Measurements from ENCODE around the gene CD2AP.

Gene CD2AP

DNA sequence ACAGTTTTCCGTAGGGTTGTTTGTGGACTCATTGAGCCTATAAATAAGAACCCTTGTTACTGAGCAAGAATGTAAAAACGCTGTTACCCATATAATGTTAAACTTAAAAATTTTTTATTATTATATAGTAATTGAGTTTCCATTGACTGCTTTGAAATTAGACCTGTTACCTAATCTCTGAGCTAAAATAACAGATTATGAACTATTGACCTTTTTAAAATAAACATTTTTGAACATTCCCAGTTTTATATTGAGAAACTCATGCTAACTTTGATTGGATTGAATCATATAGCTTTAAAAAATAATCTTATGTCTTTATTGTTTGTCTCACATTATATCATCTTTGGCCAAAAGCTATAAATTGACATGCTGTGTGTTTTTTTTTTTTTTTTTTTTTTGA lies 95.5 kb downstream of the CD2AP start:
- no peak overlapping the region for H3K27ac ChIP-seq
- no peaks in the 10 kb centered on the region for H3K27me3 ChIP-seq
- no peak overlapping the region for H3K4me3 ChIP-seq
- no peak for DNase-seq
- intact Hi-C loops (cut with DNase I; ENCODE audit: low total_unique reads), result no loop called here
- no peaks in the 10 kb centered on the region for H3K9me3 ChIP-seq
- peaks cover 0 to 6% (median under 1%) of the 10 kb centered on the region in 3 donors for H3K36me3 ChIP-seq
- peaks cover 0 to 5% (median 0%) of the 10 kb centered on the region in 4 donors for H3K4me1 ChIP-seq
- TF ChIP-seq, protein P1, sequence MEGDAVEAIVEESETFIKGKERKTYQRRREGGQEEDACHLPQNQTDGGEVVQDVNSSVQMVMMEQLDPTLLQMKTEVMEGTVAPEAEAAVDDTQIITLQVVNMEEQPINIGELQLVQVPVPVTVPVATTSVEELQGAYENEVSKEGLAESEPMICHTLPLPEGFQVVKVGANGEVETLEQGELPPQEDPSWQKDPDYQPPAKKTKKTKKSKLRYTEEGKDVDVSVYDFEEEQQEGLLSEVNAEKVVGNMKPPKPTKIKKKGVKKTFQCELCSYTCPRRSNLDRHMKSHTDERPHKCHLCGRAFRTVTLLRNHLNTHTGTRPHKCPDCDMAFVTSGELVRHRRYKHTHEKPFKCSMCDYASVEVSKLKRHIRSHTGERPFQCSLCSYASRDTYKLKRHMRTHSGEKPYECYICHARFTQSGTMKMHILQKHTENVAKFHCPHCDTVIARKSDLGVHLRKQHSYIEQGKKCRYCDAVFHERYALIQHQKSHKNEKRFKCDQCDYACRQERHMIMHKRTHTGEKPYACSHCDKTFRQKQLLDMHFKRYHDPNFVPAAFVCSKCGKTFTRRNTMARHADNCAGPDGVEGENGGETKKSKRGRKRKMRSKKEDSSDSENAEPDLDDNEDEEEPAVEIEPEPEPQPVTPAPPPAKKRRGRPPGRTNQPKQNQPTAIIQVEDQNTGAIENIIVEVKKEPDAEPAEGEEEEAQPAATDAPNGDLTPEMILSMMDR (IDR thresholded peaks at IDR 0.05), result no peak

DNA sequence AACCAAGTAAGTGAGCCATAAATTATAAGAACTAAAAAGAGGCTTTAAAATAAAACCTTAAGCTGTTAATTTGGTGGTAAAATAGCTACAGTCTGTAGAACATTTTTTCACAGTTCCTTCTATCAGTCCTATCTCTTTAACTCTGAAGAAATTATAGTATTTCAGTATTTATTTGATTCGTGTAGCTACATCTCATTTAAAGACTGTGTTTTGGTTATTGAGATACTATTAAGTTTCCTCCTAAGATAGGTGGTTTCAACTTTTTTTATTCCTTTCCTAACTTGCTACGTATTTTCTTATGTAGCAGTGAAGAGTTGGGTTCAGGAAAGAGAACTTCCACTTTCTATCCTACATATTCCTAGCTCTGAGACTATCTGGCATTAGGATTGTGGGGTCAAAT lies 97.2 kb downstream of the CD2AP start:
- H3K9me3 ChIP-seq, result no peaks in the 10 kb centered on the region
- H3K27me3 ChIP-seq, result no peaks in the 10 kb centered on the region
- H3K36me3 ChIP-seq, result peaks cover 13 to 16% (median 13%) of the 10 kb centered on the region in 3 donors
- peaks cover 0 to 5% (median 0%) of the 10 kb centered on the region in 4 donors for H3K4me1 ChIP-seq
- no peak overlapping the region for H3K27ac ChIP-seq
- H3K4me3 ChIP-seq, result no peak overlapping the region
- DNase-seq, result no peak
- TF ChIP-seq, protein P1 (IDR thresholded peaks at IDR 0.05), result no peak
- intact Hi-C loops (cut with DNase I; ENCODE audit: low total_unique reads), result no loop called here

DNA sequence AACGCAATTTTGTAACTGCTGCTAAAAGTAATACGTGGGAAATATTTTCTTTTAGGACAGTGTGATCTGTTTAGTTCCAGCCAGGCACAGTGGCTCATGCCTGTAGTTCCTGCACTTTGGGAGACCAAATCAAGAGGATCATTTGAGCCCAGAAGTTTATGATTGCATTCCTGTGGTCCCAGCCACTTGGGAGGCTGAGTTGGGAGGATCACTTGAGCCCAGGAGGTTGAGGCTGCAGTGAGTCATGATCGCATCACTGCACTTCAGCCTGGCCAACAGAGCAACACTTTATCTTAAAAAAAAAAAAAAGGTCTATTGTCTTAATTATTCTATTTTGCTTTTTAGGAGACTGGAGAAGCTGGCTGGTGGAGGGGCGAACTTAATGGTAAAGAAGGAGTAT lies 101.5 kb downstream of the CD2AP start:
- no peaks in the 10 kb centered on the region for H3K4me1 ChIP-seq
- H3K27ac ChIP-seq, result no peak overlapping the region
- TF ChIP-seq, protein P1 (IDR thresholded peaks at IDR 0.05), result no peak
- no peaks in the 10 kb centered on the region for H3K9me3 ChIP-seq
- H3K36me3 ChIP-seq, result peaks cover 30 to 40% (median 38%) of the 10 kb centered on the region in 3 donors
- H3K4me3 ChIP-seq, result no peak overlapping the region
- no peak for DNase-seq
- intact Hi-C loops (cut with DNase I; ENCODE audit: low total_unique reads), result no loop called here
- H3K27me3 ChIP-seq, result no peaks in the 10 kb centered on the region

DNA sequence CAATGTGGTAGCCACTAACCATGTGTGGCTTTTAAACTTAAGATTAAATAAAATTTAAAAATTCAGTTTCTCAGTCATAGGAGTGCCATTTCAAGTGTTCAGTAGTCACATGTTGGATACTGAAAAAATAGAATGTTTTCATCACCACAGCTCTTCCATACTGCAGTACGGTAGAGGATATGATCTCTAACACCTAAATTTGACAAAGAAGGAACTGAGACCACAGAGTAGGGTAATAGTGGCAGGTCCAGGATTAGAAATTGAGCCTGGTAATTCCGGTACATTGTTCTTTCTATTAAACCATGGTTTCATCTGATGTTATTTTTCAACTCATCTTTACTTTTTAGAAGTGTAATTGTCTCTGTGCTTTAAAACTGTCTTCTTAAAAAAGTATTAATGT lies 104.0 kb downstream of the CD2AP start:
- DNase-seq, result no peak
- Histone ChIP-seq H3K27me3 (no peaks in the 10 kb centered on the region), H3K9me3 (no peaks in the 10 kb centered on the region), H3K4me1 (no peaks in the 10 kb centered on the region), H3K27ac (no peak overlapping the region), H3K36me3 (peaks cover 30 to 38% (median 35%) of the 10 kb centered on the region in 3 donors), H3K4me3 (no peak overlapping the region)
- intact Hi-C loops (cut with DNase I; ENCODE audit: low total_unique reads), result no loop called here
- TF ChIP-seq, protein P1 (IDR thresholded peaks at IDR 0.05), result no peak

DNA sequence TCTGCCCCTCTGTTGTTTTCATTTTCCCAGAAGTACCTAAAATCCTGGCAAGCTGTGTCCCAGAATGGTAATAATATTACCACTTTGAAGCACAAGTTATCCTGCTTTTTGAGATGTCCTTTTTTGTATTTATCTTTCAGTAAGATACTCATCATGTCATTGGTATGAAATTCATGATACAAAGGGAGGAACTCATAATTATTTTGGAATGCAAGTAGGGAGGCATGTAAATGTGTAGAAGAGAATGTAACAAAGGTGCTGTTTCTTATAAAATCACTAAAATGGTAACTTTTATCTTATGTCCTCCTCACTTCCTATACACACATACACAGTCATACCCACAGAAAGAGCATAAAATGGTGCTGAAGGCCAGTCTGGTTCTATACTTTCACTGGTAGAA lies 109.9 kb downstream of the CD2AP start:
- H3K4me1 ChIP-seq, result no peaks in the 10 kb centered on the region
- no peak overlapping the region for H3K27ac ChIP-seq
- DNase-seq, result no peak
- intact Hi-C loops (cut with DNase I; ENCODE audit: low total_unique reads), result no loop called here
- no peaks in the 10 kb centered on the region for H3K27me3 ChIP-seq
- H3K4me3 ChIP-seq, result no peak overlapping the region
- no peaks in the 10 kb centered on the region for H3K9me3 ChIP-seq
- TF ChIP-seq, protein P1 (IDR thresholded peaks at IDR 0.05), result no peak
- H3K36me3 ChIP-seq, result peaks cover 11 to 26% (median 23%) of the 10 kb centered on the region in 3 donors

All from tibial artery (tissue), 4 donors.